Measurements from ENCODE around the gene LLGL2.

Gene LLGL2

GRCh38 chr17:75605790-75606189 is 80.3 kb downstream of the LLGL2 start:
- TF ChIP-seq, protein P1, sequence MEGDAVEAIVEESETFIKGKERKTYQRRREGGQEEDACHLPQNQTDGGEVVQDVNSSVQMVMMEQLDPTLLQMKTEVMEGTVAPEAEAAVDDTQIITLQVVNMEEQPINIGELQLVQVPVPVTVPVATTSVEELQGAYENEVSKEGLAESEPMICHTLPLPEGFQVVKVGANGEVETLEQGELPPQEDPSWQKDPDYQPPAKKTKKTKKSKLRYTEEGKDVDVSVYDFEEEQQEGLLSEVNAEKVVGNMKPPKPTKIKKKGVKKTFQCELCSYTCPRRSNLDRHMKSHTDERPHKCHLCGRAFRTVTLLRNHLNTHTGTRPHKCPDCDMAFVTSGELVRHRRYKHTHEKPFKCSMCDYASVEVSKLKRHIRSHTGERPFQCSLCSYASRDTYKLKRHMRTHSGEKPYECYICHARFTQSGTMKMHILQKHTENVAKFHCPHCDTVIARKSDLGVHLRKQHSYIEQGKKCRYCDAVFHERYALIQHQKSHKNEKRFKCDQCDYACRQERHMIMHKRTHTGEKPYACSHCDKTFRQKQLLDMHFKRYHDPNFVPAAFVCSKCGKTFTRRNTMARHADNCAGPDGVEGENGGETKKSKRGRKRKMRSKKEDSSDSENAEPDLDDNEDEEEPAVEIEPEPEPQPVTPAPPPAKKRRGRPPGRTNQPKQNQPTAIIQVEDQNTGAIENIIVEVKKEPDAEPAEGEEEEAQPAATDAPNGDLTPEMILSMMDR (IDR thresholded peaks at IDR 0.05; ENCODE audit: insufficient read depth, low read length) = no peak
- TF ChIP-seq POLR2AphosphoS5 (IDR thresholded peaks at IDR 0.05; ENCODE audit: low read depth) (no peak), SPI1 (IDR thresholded peaks at IDR 0.05; ENCODE audit: borderline replicate concordance, low read depth) (no peak), REST (IDR thresholded peaks at IDR 0.05; ENCODE audit: insufficient replicate concordance, low read depth) (no peak), GABPA (IDR thresholded peaks at IDR 0.05; ENCODE audit: low read depth) (no peak)
- Histone ChIP-seq H3K27ac (replicated peaks) (no peak overlapping the region), H3K27me3 (ENCODE audit: insufficient read depth, poor library complexity, severe bottlenecking) (no peaks in the 10 kb centered on the region), H3K4me3 (replicated peaks; ENCODE audit: insufficient read depth, low read length) (no peak overlapping the region)
- no peak for DNase-seq (ENCODE audit: low read depth in 1 of 2, low spot score in 1 of 2)

DNA sequence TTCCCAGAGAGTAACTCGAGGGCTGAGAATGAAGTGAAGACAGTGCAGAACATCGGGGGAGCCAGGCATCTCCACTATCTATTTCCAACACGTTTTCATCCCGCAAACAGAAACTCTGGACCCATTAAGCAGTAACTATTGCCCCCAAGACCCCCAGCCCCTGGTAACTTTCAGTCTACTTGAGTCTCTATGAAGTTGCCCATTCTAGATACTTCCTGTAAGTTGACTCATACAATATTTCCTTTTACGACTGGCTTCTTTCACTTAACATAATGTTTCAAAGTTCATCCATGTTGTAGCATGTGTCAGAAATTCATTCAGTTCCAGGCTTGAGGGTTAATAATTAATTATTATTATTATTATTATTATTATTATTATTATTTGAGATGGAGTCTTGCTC is 81.6 kb downstream of the LLGL2 start:
- Histone ChIP-seq H3K27ac (replicated peaks) (no peak overlapping the region), H3K4me3 (replicated peaks; ENCODE audit: insufficient read depth, low read length) (no peak overlapping the region), H3K27me3 (ENCODE audit: insufficient read depth, poor library complexity, severe bottlenecking) (no peaks in the 10 kb centered on the region)
- no peak for DNase-seq (ENCODE audit: low read depth in 1 of 2, low spot score in 1 of 2)
- no peak for TF ChIP-seq REST (IDR thresholded peaks at IDR 0.05; ENCODE audit: insufficient replicate concordance, low read depth)
- no peak for TF ChIP-seq POLR2AphosphoS5 (IDR thresholded peaks at IDR 0.05; ENCODE audit: low read depth)
- TF ChIP-seq, protein P1 (IDR thresholded peaks at IDR 0.05; ENCODE audit: insufficient read depth, low read length) = no peak

DNA sequence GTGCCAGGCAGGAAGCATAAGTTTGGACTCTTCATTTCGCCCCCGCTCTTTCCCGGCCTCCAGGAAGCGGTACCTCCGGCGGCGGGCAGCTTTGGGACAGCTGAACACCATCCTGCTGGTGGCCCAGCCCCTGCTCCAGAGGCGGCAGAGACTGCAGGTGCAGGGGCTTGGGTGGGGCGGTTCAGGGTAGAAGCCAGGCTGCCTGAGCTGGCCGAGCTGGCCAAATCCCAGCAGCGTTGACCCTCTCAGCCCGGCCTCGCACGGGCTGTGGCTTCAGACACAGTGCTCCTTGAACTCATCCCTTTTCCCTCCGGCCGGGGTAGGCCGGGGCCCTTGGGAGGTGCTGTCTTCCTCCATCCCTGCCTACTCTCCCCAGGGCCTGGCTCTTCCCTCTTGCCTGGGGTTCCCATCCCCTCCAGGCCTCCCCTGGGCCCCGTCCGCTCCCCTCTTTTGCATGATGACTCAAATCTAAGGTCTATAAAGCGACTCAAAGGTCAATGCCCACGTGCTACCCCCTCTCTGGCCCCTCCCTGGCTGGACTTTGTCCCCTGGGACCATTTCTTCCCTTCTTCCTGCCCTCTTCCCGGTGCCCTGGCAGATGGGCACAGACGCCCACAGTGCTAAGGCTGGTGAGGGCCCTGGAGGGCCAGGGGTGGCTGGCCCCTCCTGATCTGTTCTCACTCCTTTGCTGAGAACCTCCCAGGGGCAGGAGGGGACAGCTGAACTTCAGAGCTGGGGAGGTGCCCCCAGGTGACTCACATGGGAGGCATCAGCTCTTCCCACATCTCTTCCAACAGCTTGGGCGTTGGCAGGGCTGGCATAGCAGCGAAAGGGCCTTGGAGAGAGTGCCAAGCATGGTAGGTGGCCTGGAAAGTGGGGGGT is 84.8 kb downstream of the LLGL2 start:
- H3K27ac ChIP-seq (replicated peaks) = no peak overlapping the region
- TF ChIP-seq REST (IDR thresholded peaks at IDR 0.05; ENCODE audit: insufficient replicate concordance, low read depth) (no peak), SPI1 (IDR thresholded peaks at IDR 0.05; ENCODE audit: borderline replicate concordance, low read depth) (no peak), GABPA (IDR thresholded peaks at IDR 0.05; ENCODE audit: low read depth) (no peak), POLR2AphosphoS5 (IDR thresholded peaks at IDR 0.05; ENCODE audit: low read depth) (no peak)
- TF ChIP-seq, protein P1 (IDR thresholded peaks at IDR 0.05; ENCODE audit: insufficient read depth, low read length) = no peak
- H3K27me3 ChIP-seq (ENCODE audit: insufficient read depth, poor library complexity, severe bottlenecking) = no peaks in the 10 kb centered on the region
- no peak for DNase-seq (ENCODE audit: low read depth in 1 of 2, low spot score in 1 of 2)
- no peak overlapping the region for H3K4me3 ChIP-seq (replicated peaks; ENCODE audit: insufficient read depth, low read length)
